Raji (cell line): Measurements from ENCODE around the gene ZNF554.
A peak's percentile ranks its signal among the peaks of the same experiment; 100 is the strongest.

Experiments
- POLR2A ChIP-seq: IDR thresholded peaks from 2 replicates; pipeline ENCODE4 v1.6.1; 2011; ENCODE audit warnings: low read depth, low read length, control low read depth; ENCODE audit not compliant: insufficient read depth

Gene ZNF554

GRCh38 chr19:2827840-2828489 is 8.3 kb downstream of the ZNF554 start:
- TF ChIP-seq POLR2A: no peak

GRCh38 chr19:2834294-2834871 is 14.7 kb downstream of the ZNF554 start:
- no peak for TF ChIP-seq POLR2A

- TF ChIP-seq POLR2A: no peak
Observed at GRCh38 chr19:2837430-2837829, 17.8 kb downstream of the ZNF554 start.

GRCh38 chr19:2840794-2841791 is 21.4 kb downstream of the ZNF554 start, which contains the start of gene ZNF555:
ZNF555 (plus strand) TSS chr19:2841475; CDS start chr19:2841573, 98 bp downstream.
- TF ChIP-seq POLR2A: peak; percentile 69

- no peak for TF ChIP-seq POLR2A
Observed at GRCh38 chr19:2841855-2842574, 22.3 kb downstream of the ZNF554 start.

GRCh38 chr19:2845107-2845506 is 25.4 kb downstream of the ZNF554 start:
- TF ChIP-seq POLR2A: no peak

- TF ChIP-seq POLR2A: no peak
Observed at GRCh38 chr19:2846180-2846894, 26.7 kb downstream of the ZNF554 start.

GRCh38 chr19:2847507-2847906 is 27.8 kb downstream of the ZNF554 start:
- no peak for TF ChIP-seq POLR2A

- no peak for TF ChIP-seq POLR2A
Observed at GRCh38 chr19:2848616-2849015, 28.9 kb downstream of the ZNF554 start.

GRCh38 chr19:2850256-2850925 is 30.7 kb downstream of the ZNF554 start:
- no peak for TF ChIP-seq POLR2A

- no peak for TF ChIP-seq POLR2A
Observed at GRCh38 chr19:2852598-2852997, 32.9 kb downstream of the ZNF554 start.

- no peak for TF ChIP-seq POLR2A
Observed at GRCh38 chr19:2853015-2853606, 33.4 kb downstream of the ZNF554 start.

- TF ChIP-seq POLR2A: no peak
Observed at GRCh38 chr19:2854849-2855248, 35.2 kb downstream of the ZNF554 start.

GRCh38 chr19:2856457-2857050 is 36.9 kb downstream of the ZNF554 start:
- no peak for TF ChIP-seq POLR2A

- TF ChIP-seq POLR2A: no peak
Observed at GRCh38 chr19:2858864-2859263, 39.2 kb downstream of the ZNF554 start.
